IMR-90 (cell line): ENCODE results near the gene SHISA8. TPM values are rescaled to one million over a fixed set of nuclear protein-coding genes. Genes with fewer than 3 reads are reported as not detected.

Source experiments
- ATAC-seq: fragments of 200-7000 bp; cut with Tn5 transposase; 2 replicates; pipeline ENCODE4 v1.9.1; 2020; ENCODE audit warnings: low read depth, mild to moderate bottlenecking, moderate library complexity
- BruUV-seq: library from RNA; stranded (reverse); fragments of 400-500 nt; replicated peaks from 2 replicates; lab custom pipeline; 2021; lab: Mats Ljungman, UMichigan
- CTCF ChIA-PET: fragments of 300-600 bp; formaldehyde crosslinking; extraction: SDS; loops from one replicate; lab custom pipeline; 2021; ENCODE audit warnings: antibody characterized with exemption; lab: Yijun Ruan, JAX
- POLR2A ChIA-PET: fragments of 300-600 bp; sonication (Branson Sonifier 250); formaldehyde crosslinking; loops from one replicate; lab custom pipeline; 2022; ENCODE audit warnings: antibody characterized with exemption; ENCODE audit not compliant: unreplicated experiment; lab: Charles Lee
- DNase-seq: peaks from one replicate; pipeline ENCODE4 v3.0.0; 2013
- H2AFZ ChIP-seq: replicated peaks from 2 replicates; pipeline ENCODE3; 2013; ENCODE audit warnings: low read length, mild to moderate bottlenecking; ENCODE audit not compliant: poor library complexity
- H2AK5ac ChIP-seq: 2 replicates; pipeline ENCODE4 v1.6.1; 2013; ENCODE audit warnings: low read depth, low read length, inconsistent platforms
- H2AK9ac ChIP-seq: replicated peaks from 2 replicates; pipeline ENCODE3; 2013; ENCODE audit warnings: mild to moderate bottlenecking, low read depth, low read length, moderate library complexity; ENCODE audit not compliant: poor library complexity
- H2BK120ac ChIP-seq: 2 replicates; pipeline ENCODE4 v1.6.1; 2013; ENCODE audit warnings: low read depth, low read length, inconsistent platforms
- H2BK15ac ChIP-seq: 3 replicates; pipeline ENCODE4 v1.6.1; 2013; ENCODE audit warnings: low read depth, low read length, inconsistent platforms
- H2BK20ac ChIP-seq: 2 replicates; pipeline ENCODE4 v1.6.1; 2013; ENCODE audit warnings: low read depth, mild to moderate bottlenecking, inconsistent platforms, low read length, moderate library complexity
- H2BK5ac ChIP-seq: 2 replicates; pipeline ENCODE4 v1.6.1; 2013; ENCODE audit warnings: mild to moderate bottlenecking, low read depth, low read length, inconsistent platforms; ENCODE audit not compliant: poor library complexity, severe bottlenecking
- H3K14ac ChIP-seq: replicated peaks from 2 replicates; pipeline ENCODE4 v1.6.1; 2013; ENCODE audit warnings: low read depth, low read length, inconsistent platforms
- H3K18ac ChIP-seq: 2 replicates; pipeline ENCODE4 v1.6.1; 2013; ENCODE audit warnings: low read depth, low read length, control low read depth
- H3K23ac ChIP-seq: 2 replicates; pipeline ENCODE4 v1.6.1; 2013; ENCODE audit warnings: low read depth, low read length, inconsistent platforms
- H3K27ac ChIP-seq: 2 replicates; pipeline ENCODE4 v1.5.1; 2013; ENCODE audit warnings: mild to moderate bottlenecking, control low read depth, low read length; ENCODE audit not compliant: insufficient read depth
- H3K27me3 ChIP-seq: 2 replicates; pipeline ENCODE4 v1.6.1; 2013; ENCODE audit warnings: low read length; ENCODE audit not compliant: control insufficient read depth, insufficient read depth
- H3K36me3 ChIP-seq: 2 replicates; pipeline ENCODE4 v1.6.1; 2013; ENCODE audit warnings: low read length, mixed read lengths; ENCODE audit not compliant: control insufficient read depth, insufficient read depth
- H3K4ac ChIP-seq: 2 replicates; pipeline ENCODE4 v1.6.1; 2013; ENCODE audit warnings: low read depth, low read length, inconsistent platforms
- H3K4me1 ChIP-seq: 2 replicates; pipeline ENCODE4 v1.6.1; 2013; ENCODE audit warnings: low read length, mixed read lengths; ENCODE audit not compliant: control insufficient read depth, insufficient read depth
- H3K4me2 ChIP-seq: 2 replicates; pipeline ENCODE4 v1.6.1; 2013; ENCODE audit warnings: low read depth, mild to moderate bottlenecking, control low read depth, low read length, moderate library complexity
- H3K4me3 ChIP-seq: 2 replicates; pipeline ENCODE4 v1.5.1; 2013; ENCODE audit warnings: low read depth, mild to moderate bottlenecking, control low read depth, low read length, moderate library complexity; ENCODE audit not compliant: insufficient read depth
- H3K56ac ChIP-seq: 2 replicates; pipeline ENCODE4 v1.6.1; 2013; ENCODE audit warnings: low read length, inconsistent platforms; ENCODE audit not compliant: insufficient read depth; ENCODE audit errors: extremely low read depth
- H3K79me1 ChIP-seq, 2 experiments: 2 replicates each; pipeline ENCODE4 v1.6.1; 2013; ENCODE audit warnings: low read length in 2 of 2, inconsistent platforms in 1 of 2, low read depth in 1 of 2
- H3K9ac ChIP-seq: 2 replicates; pipeline ENCODE4 v1.6.1; 2013; ENCODE audit warnings: low read depth, low read length, control low read depth
- H3K9me1 ChIP-seq: 2 replicates; pipeline ENCODE4 v1.6.1; 2013; ENCODE audit warnings: low read length, inconsistent platforms; ENCODE audit not compliant: insufficient read depth
- H3K9me3 ChIP-seq: 2 replicates; pipeline ENCODE4 v1.6.1; 2013; ENCODE audit warnings: low read length; ENCODE audit not compliant: control insufficient read depth, insufficient read depth
- H4K20me1 ChIP-seq: 2 replicates; pipeline ENCODE4 v1.6.1; 2013; ENCODE audit warnings: low read length, inconsistent platforms; ENCODE audit not compliant: insufficient read depth
- H4K5ac ChIP-seq: 2 replicates; pipeline ENCODE4 v1.6.1; 2013; ENCODE audit warnings: mild to moderate bottlenecking, low read depth, low read length, control low read depth
- H4K8ac ChIP-seq, 2 experiments: 2 replicates each; pipeline ENCODE4 v1.6.1; 2013; ENCODE audit warnings: low read depth in 2 of 2, low read length in 2 of 2, control low read depth in 1 of 2, inconsistent platforms in 1 of 2
- H4K91ac ChIP-seq: 2 replicates; pipeline ENCODE4 v1.6.1; 2013; ENCODE audit warnings: low read depth, low read length, inconsistent platforms; ENCODE audit not compliant: insufficient read depth
- BHLHE40 ChIP-seq: fragments of 150-350 bp; IDR thresholded peaks from 2 replicates; pipeline ENCODE4 v1.6.1; 2016; ENCODE audit warnings: mild to moderate bottlenecking, low read depth, low read length
- CHD1 ChIP-seq: IDR thresholded peaks from 2 replicates; pipeline ENCODE4 v1.6.1; 2012; ENCODE audit warnings: low read depth, low read length, improper control_type of control experiment
- ELK1 ChIP-seq: fragments of 150-350 bp; IDR thresholded peaks from 2 replicates; pipeline ENCODE4 v1.6.1; 2016; ENCODE audit warnings: low read depth, mild to moderate bottlenecking, low read length, moderate library complexity, borderline replicate concordance
- FOS ChIP-seq: fragments of 150-350 bp; IDR thresholded peaks from 2 replicates; pipeline ENCODE4 v1.6.1; 2016; ENCODE audit warnings: low read depth, low read length
- MAFK ChIP-seq: IDR thresholded peaks from 2 replicates; pipeline ENCODE4 v1.6.1; 2012; ENCODE audit warnings: low read depth, low read length, improper control_type of control experiment
- NFE2L2 ChIP-seq: fragments of 150-350 bp; IDR thresholded peaks from 2 replicates; pipeline ENCODE4 v1.6.1; 2016; ENCODE audit warnings: low read depth, mild to moderate bottlenecking, low read length
- POLR2A ChIP-seq: IDR thresholded peaks from 2 replicates; pipeline ENCODE4 v1.6.1; 2012; ENCODE audit warnings: mild to moderate bottlenecking, low read depth, low read length
- WGBS, 2 experiments: methylation state at CpG; one replicate each; pipeline versions ENCODE4 v1.1.5 to v1.1.7; 2013; ENCODE audit warnings: missing lambda C conversion rate in 2 of 2; ENCODE audit not compliant: insufficient read length in 1 of 2; ENCODE audit errors: extremely low coverage in 2 of 2; 5-methylcytosine and 5-hydroxymethylcytosine counted together
- dilution Hi-C: fragments of 300-500 bp; cut with HindIII; formaldehyde crosslinking; loops from one replicate; pipeline ENCODE4 v1.14.3; 2018; ENCODE audit warnings: low sequenced_read_pairs; ENCODE audit not compliant: unreplicated experiment
- in situ Hi-C: fragments of 300-500 bp; cut with MboI; formaldehyde crosslinking; loops from 3 replicates; pipeline ENCODE4 v1.14.3; 2019; ENCODE audit warnings: low sequenced_read_pairs, inconsistent platforms, mixed read lengths
- intact Hi-C: fragments of 100-400 bp; cut with micrococcal nuclease; formaldehyde crosslinking; loops from 2 replicates; pipeline ENCODE4 v1.10.0; 2022
- polyA plus RNA-seq, 3 experiments: library from polyadenylated mRNA; depleted of rRNA; stranded (reverse); fragments of >200 nt; gene quantifications; 2 replicates each; pipeline ENCODE4 v1.2.3, GENCODE V29; 2012; ENCODE audit warnings: low replicate concordance in 1 of 3
- total RNA-seq: library from RNA; depleted of rRNA; stranded (reverse); fragments of >200 nt; gene quantifications from 2 replicates; pipeline ENCODE4 v1.2.3, GENCODE V29; 2012

Gene SHISA8
- total and polyA plus RNA-seq, 2 of the 4 experiments (the other 2 are of a cell fraction), result not detected

GRCh38 chr22:41912338-41913039 lies 2.4 kb downstream of the SHISA8 start:
- CTCF ChIA-PET, result no interaction called here

More at GRCh38 chr22:41912338-41913039, 2.4 kb downstream of the SHISA8 start:
- Histone ChIP-seq H3K27ac (no peak overlapping the region), H4K8ac (no peak overlapping the region), H2AK9ac (no peak overlapping the region), H3K36me3 (peaks cover 2% of the 10 kb centered on the region; the same call in 1 of the 2 replicates), H4K20me1 (peaks cover 6% of the 10 kb centered on the region), H3K4ac (no peak overlapping the region), H2BK15ac (no peak overlapping the region), H3K18ac (no peak overlapping the region), H2BK5ac (no peak overlapping the region), H2AK5ac (no peak overlapping the region), H4K5ac (no peak overlapping the region), H3K56ac (no peak overlapping the region), H3K4me3 (no peak overlapping the region), H3K27me3 (peaks cover 80% of the 10 kb centered on the region), H2BK20ac (no peak overlapping the region), H3K23ac (no peak overlapping the region), H3K4me1 (peaks cover 2% of the 10 kb centered on the region; the same call in 1 of the 2 replicates), H4K91ac (no peak overlapping the region), H3K4me2 (no peak overlapping the region), H3K9me3 (no peaks in the 10 kb centered on the region), H3K9ac (no peak overlapping the region), H2AFZ (no peak overlapping the region), H3K14ac (no peak overlapping the region), H3K79me1 (no peaks in the 10 kb centered on the region), H3K9me1 (no peaks in the 10 kb centered on the region), H2BK120ac (no peak overlapping the region)
- WGBS, 2 experiments, result 81% methylated on average over 3 of the region's 9 CpGs; no CpG with 5 or more reads in 1 of the 2 experiments
- dilution Hi-C loops, result no loop called here
- POLR2A ChIA-PET, result no interaction called here
- ATAC-seq (no peak), DNase-seq (no peak)
- in situ Hi-C loops, result no loop called here
- TF ChIP-seq MAFK, result no peak
- no peak for TF ChIP-seq POLR2A
- no peak for TF ChIP-seq CHD1
- TF ChIP-seq BHLHE40, result no peak
- no peak for TF ChIP-seq ELK1
- no peak for TF ChIP-seq NFE2L2
- no peak for TF ChIP-seq FOS
- BruUV-seq, result no TSS peak
- intact Hi-C loops, result no loop called here
